HEK293T (cell line): ENCODE results near the gene ATP9A.

Experiments used
- FOXA1 ChIP-seq: fragments of 450-650 bp; IDR thresholded peaks from 2 replicates; pipeline ENCODE4 v1.6.1; 2016; ENCODE audit warnings: mild to moderate bottlenecking
- FOXM1 ChIP-seq: fragments of 450-650 bp; IDR thresholded peaks from 2 replicates; pipeline ENCODE4 v1.6.1; 2017; ENCODE audit warnings: mild to moderate bottlenecking, borderline replicate concordance
- LEF1 ChIP-seq: fragments of 450-650 bp; IDR thresholded peaks from 2 replicates; pipeline ENCODE4 v1.6.1; 2017; ENCODE audit warnings: mild to moderate bottlenecking, borderline replicate concordance
- TARDBP ChIP-seq: fragments of 450-650 bp; IDR thresholded peaks from 2 replicates; pipeline ENCODE4 v1.6.1; 2016

- TF ChIP-seq LEF1 (no peak), TARDBP (no peak), FOXM1 (no peak), FOXA1 (no peak)
Measured at GRCh38 chr20:51634257-51634656, 133.9 kb downstream of the ATP9A start.
